Cardiac muscle cell (in vitro differentiated cells and primary cell): ENCODE measurements around the gene SLIT1. TPM values are rescaled to one million over a fixed set of nuclear protein-coding genes. Genes with fewer than 3 reads are reported as not detected.

Experiments used
- DNase-seq, 2 donors: peaks; one replicate each; pipeline versions ENCODE4 v3.0.0 to v3.0.0-alpha.2; 2010 to 2017; ENCODE audit warnings: low read depth in 1 of 2, low spot score in 1 of 2
- H3K27ac ChIP-seq: fragments of 200-600 bp; sonication (generic); 2 replicates; pipeline ENCODE4 v1.5.1; 2016
- H3K27me3 ChIP-seq: fragments of 200-600 bp; sonication (generic); 2 replicates; pipeline ENCODE4 v1.6.0; 2016; ENCODE audit warnings: control low read depth
- H3K36me3 ChIP-seq: fragments of 200-600 bp; sonication (generic); 2 replicates; pipeline ENCODE4 v1.5.1; 2016; ENCODE audit warnings: control low read depth
- H3K4me1 ChIP-seq: fragments of 200-600 bp; sonication (generic); 2 replicates; pipeline ENCODE4 v1.8.1; 2017; ENCODE audit warnings: low read depth, mild to moderate bottlenecking, mixed run types
- H3K4me3 ChIP-seq: fragments of 200-600 bp; sonication (generic); 2 replicates; pipeline ENCODE4 v1.5.1; 2016; ENCODE audit warnings: mild to moderate bottlenecking
- H3K9me3 ChIP-seq: fragments of 200-600 bp; sonication (generic); 2 replicates; pipeline ENCODE4 v1.5.1; 2017; ENCODE audit warnings: low read depth, mild to moderate bottlenecking, control low read depth
- CTCF ChIP-seq: IDR thresholded peaks from 2 replicates; pipeline ENCODE4 v1.5.1; 2012; ENCODE audit warnings: low read depth, mild to moderate bottlenecking, low read length
- polyA plus RNA-seq: library from polyadenylated mRNA; unstranded; fragments of >200 nt; fragmentation: Nextera tagmentation; extraction: Ambion mirVana; gene quantifications from 2 replicates; pipeline ENCODE4 v1.2.1, GENCODE V29; 2016
- total RNA-seq: library from RNA; depleted of rRNA; stranded (reverse); fragments of >200 nt; gene quantifications from 2 replicates; pipeline ENCODE4 v1.2.3, GENCODE V29; 2016

The SLIT1 gene
- total and polyA plus RNA-seq, 2 experiments from 2014 or later: 3.3 to 11.0 TPM

DNA sequence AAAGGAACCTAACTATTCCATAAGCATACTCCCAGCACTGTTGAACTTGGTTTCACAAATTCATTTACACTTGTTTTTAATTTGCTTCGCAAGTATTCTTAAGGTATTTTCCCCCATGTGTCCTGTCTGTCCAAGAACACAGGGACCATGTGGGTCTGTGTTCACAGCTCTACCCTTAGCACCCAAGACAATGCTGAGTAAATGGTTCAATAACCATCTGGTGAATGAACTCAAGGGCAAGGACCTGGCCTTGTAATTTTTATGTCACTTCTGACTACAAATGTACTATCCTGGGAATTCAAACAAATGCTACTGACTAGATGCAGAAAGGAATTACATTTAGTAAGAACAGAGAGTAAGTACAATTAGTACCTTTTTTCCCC lies 43.0 kb upstream of the SLIT1 start:
- Histone ChIP-seq H3K4me1 (peaks cover 16% of the 10 kb centered on the region), H3K4me3 (no peak overlapping the region), H3K27ac (peak overlapping the region; percentile 85), H3K27me3 (no peaks in the 10 kb centered on the region), H3K9me3 (no peaks in the 10 kb centered on the region), H3K36me3 (no peaks in the 10 kb centered on the region)
- no peak for DNase-seq
- TF ChIP-seq CTCF: no peak

DNA sequence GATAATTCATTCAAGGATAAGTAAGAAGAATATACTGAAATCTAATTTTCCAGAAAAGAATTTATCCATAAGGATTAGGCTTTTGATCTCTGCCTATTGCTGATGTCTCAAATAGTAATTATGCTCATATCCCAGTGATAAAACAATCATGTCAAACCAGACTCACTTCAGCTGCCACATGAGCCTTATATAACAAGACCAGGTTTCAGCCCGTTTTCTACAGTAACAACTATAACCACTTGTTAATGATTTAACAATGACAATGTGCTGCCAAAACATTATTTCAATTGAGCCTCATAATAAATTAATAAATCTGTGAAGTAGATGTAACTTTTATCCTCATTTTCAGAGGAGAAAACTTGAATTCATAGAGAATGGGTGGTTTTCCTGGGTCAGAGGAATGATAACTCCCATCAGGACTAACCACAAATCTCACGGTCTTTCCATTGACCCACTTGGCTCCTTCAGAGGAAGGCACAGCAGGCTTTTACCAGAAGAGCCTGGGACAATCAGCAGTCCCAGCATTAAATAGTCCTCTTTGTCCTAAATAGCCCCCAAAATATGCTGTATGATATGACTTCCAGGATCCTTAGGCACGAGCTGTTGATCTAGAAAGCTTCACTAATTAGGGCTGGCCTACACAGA lies 42.5 kb upstream of the SLIT1 start:
- Histone ChIP-seq H3K4me3 (no peak overlapping the region), H3K27me3 (no peaks in the 10 kb centered on the region), H3K9me3 (no peaks in the 10 kb centered on the region), H3K27ac (no peak overlapping the region), H3K36me3 (no peaks in the 10 kb centered on the region), H3K4me1 (peaks cover 16% of the 10 kb centered on the region)
- no peak for TF ChIP-seq CTCF
- no peak for DNase-seq

GRCh38 chr10:97226398-97226797 lies 40.6 kb upstream of the SLIT1 start:
- Histone ChIP-seq H3K36me3 (no peaks in the 10 kb centered on the region), H3K9me3 (no peaks in the 10 kb centered on the region), H3K27ac (no peak overlapping the region), H3K27me3 (no peaks in the 10 kb centered on the region), H3K4me3 (no peak overlapping the region), H3K4me1 (peaks cover 30% of the 10 kb centered on the region)
- no peak for TF ChIP-seq CTCF
- no peak for DNase-seq

DNA sequence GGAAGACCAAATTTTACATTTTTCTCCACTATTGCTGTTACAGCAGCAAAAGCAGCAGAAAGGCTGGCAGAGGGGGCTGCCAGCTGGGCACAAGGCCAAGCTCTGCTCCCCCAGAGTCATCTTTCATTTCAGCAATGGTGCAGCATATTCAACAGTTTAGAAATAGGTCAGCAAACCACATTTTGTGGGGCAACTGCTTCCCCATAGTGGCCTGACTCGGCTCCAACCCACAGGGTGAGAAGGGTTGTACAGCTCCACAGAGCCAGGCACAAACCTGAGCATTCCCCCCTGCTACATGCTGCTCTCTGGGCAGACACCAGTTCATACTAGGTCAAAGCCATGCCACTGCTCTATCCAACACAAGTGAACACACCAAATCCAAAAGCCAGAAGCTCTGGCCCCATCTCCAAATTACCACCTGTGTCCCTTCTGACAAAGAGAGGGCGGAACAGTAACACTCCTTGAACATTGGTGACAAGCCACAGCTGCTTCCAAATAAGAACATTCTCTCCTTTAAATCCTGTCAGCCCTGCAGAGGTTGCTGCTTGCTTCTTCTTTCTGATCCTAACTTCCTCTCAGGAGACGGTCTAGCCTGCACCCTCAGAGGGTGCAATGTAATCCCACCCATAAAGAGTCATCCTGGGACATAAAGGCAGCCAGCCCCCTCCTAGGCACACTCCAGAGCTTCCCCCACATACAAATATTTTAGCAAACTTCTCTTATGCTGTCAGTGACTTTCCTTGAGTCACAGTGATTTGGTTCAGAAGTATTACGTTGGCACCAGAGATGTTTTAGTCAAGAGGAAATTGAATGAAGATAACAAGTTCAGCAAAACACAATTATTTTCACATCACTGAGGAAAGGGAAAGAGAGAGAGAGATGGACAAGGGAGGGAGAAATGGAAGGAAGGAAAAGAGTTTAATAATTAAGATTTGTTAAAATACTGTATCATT lies 39.0 kb upstream of the SLIT1 start:
- peak in 1 of 2 donors; percentile 49 for DNase-seq
- H3K36me3 ChIP-seq: no peaks in the 10 kb centered on the region
- no peaks in the 10 kb centered on the region for H3K9me3 ChIP-seq
- H3K4me1 ChIP-seq: peaks cover 22% of the 10 kb centered on the region
- H3K27me3 ChIP-seq: no peaks in the 10 kb centered on the region
- no peak for TF ChIP-seq CTCF
- no peak overlapping the region for H3K27ac ChIP-seq
- H3K4me3 ChIP-seq: no peak overlapping the region

DNA sequence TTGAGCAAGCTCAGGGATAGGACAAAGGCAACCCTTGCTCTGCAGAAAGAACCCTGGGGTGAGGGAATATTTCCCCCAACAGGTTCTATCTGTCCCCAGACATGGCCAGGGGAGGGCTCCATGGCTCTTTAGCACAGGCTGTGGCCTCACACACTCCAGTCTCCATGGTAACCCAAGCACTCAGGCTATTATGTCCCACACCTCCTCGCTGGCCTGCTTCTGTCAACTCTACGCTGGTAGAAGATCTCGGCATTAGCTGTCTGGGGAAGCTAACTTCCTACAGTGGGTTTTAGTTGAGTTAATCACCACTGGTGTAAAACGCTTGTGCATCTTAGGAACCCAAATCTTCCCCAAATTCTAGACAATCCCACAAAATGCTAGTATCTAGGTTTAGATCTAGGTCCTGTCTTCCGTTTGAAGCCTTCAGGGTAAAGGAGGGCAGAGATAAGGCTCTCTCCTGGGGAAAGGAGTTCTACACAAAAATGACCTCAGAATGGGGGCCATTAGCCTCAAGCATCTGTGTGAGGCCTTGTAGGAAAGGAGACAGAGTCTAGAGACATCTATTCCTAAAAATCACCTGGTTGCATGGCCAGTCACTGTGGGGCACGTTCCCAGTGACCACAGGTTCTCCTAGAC lies 36.7 kb upstream of the SLIT1 start:
- no peaks in the 10 kb centered on the region for H3K36me3 ChIP-seq
- H3K27ac ChIP-seq: no peak overlapping the region
- TF ChIP-seq CTCF: no peak
- no peaks in the 10 kb centered on the region for H3K9me3 ChIP-seq
- DNase-seq: peak in 1 of 2 donors; percentile 87
- H3K4me1 ChIP-seq: peaks cover 20% of the 10 kb centered on the region
- no peak overlapping the region for H3K4me3 ChIP-seq
- H3K27me3 ChIP-seq: no peaks in the 10 kb centered on the region
